Measurements from ENCODE around the gene EML4.

The EML4 gene

GRCh38 chr2:42153944-42154581, 15.1 kb upstream of the EML4 start:
- no peak for DNase-seq (ENCODE audit: low read depth)
- no peak for TF ChIP-seq CTCF (IDR thresholded peaks at IDR 0.05; ENCODE audit: insufficient read depth, low read depth, low read length, missing control alignments)
- H3K4me3 ChIP-seq (ENCODE audit: low read depth, low read length), result no peak overlapping the region

- TF ChIP-seq CTCF (IDR thresholded peaks at IDR 0.05; ENCODE audit: insufficient read depth, low read depth, low read length, missing control alignments), result no peak
- H3K4me3 ChIP-seq (ENCODE audit: low read depth, low read length), result no peak overlapping the region
- DNase-seq (ENCODE audit: low read depth), result no peak
Observed at GRCh38 chr2:42156721-42157120, 12.4 kb upstream of the EML4 start.

- TF ChIP-seq CTCF (IDR thresholded peaks at IDR 0.05; ENCODE audit: insufficient read depth, low read depth, low read length, missing control alignments), result no peak
- no peak overlapping the region for H3K4me3 ChIP-seq (ENCODE audit: low read depth, low read length)
- DNase-seq (ENCODE audit: low read depth), result no peak
Observed at GRCh38 chr2:42161444-42161843, 7.7 kb upstream of the EML4 start.

GRCh38 chr2:42163444-42164045, 5.6 kb upstream of the EML4 start:
- no peak for DNase-seq (ENCODE audit: low read depth)
- no peak overlapping the region for H3K4me3 ChIP-seq (ENCODE audit: low read depth, low read length)
- no peak for TF ChIP-seq CTCF (IDR thresholded peaks at IDR 0.05; ENCODE audit: insufficient read depth, low read depth, low read length, missing control alignments)

- no peak overlapping the region for H3K4me3 ChIP-seq (ENCODE audit: low read depth, low read length)
- DNase-seq (ENCODE audit: low read depth), result no peak
- TF ChIP-seq CTCF (IDR thresholded peaks at IDR 0.05; ENCODE audit: insufficient read depth, low read depth, low read length, missing control alignments), result no peak
Observed at GRCh38 chr2:42164046-42164445, 5.1 kb upstream of the EML4 start.

- TF ChIP-seq CTCF (IDR thresholded peaks at IDR 0.05; ENCODE audit: insufficient read depth, low read depth, low read length, missing control alignments), result no peak
Observed at GRCh38 chr2:42164971-42165370, 4.2 kb upstream of the EML4 start.

GRCh38 chr2:42167458-42167857, 1.7 kb upstream of the EML4 start:
- no peak for TF ChIP-seq CTCF (IDR thresholded peaks at IDR 0.05; ENCODE audit: insufficient read depth, low read depth, low read length, missing control alignments)
- DNase-seq (ENCODE audit: low read depth), result no peak
- no peak overlapping the region for H3K4me3 ChIP-seq (ENCODE audit: low read depth, low read length)

More at GRCh38 chr2:42164971-42165370, 4.2 kb upstream of the EML4 start:
- no peak overlapping the region for H3K4me3 ChIP-seq (ENCODE audit: low read depth, low read length)
- DNase-seq (ENCODE audit: low read depth), result no peak

Measured in GM12865 (cell line).